ENCODE measurements around the gene SETDB2. TPM values are rescaled to one million over a fixed set of nuclear protein-coding genes. Genes with fewer than 3 reads are reported as not detected.

The SETDB2 gene
- total and polyA plus RNA-seq, 8 donors = 3.1 to 8.9 (median 6.4) TPM

- no peak for ATAC-seq
- WGBS, 2 donors = 68 to 81% methylated on average over 7 of the region's 7 CpGs
Observed at GRCh38 chr13:49424011-49424560, 20.0 kb upstream of the SETDB2 start.

GRCh38 chr13:49428041-49428763, 15.9 kb upstream of the SETDB2 start:
- Histone ChIP-seq H3K27me3 (no peaks in the 10 kb centered on the region), H3K36me3 (no peaks in the 10 kb centered on the region), H3K27ac (no peak overlapping the region), H3K9me3 (no peaks in the 10 kb centered on the region), H3K4me3 (no peak overlapping the region), H3K4me1 (no peaks in the 10 kb centered on the region)
- ATAC-seq (no peak), FAIRE-seq (no peak), DNase-seq (no peak)
- 91 to 94% methylated on average over 2 of the region's 2 CpGs for WGBS, 2 donors
- TF ChIP-seq, protein P1, sequence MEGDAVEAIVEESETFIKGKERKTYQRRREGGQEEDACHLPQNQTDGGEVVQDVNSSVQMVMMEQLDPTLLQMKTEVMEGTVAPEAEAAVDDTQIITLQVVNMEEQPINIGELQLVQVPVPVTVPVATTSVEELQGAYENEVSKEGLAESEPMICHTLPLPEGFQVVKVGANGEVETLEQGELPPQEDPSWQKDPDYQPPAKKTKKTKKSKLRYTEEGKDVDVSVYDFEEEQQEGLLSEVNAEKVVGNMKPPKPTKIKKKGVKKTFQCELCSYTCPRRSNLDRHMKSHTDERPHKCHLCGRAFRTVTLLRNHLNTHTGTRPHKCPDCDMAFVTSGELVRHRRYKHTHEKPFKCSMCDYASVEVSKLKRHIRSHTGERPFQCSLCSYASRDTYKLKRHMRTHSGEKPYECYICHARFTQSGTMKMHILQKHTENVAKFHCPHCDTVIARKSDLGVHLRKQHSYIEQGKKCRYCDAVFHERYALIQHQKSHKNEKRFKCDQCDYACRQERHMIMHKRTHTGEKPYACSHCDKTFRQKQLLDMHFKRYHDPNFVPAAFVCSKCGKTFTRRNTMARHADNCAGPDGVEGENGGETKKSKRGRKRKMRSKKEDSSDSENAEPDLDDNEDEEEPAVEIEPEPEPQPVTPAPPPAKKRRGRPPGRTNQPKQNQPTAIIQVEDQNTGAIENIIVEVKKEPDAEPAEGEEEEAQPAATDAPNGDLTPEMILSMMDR (IDR thresholded peaks at IDR 0.05) = no peak
- intact Hi-C loops (cut with DNase I) = no loop called here

More at GRCh38 chr13:49424011-49424560, 20.0 kb upstream of the SETDB2 start:
- no peak overlapping the region for H3K4me3 ChIP-seq
- H3K27ac ChIP-seq = no peak overlapping the region
- H3K9me3 ChIP-seq = no peaks in the 10 kb centered on the region
- DNase-seq = no peak
- no peak for FAIRE-seq
- no peaks in the 10 kb centered on the region for H3K36me3 ChIP-seq
- intact Hi-C loops (cut with DNase I) = no loop called here
- no peaks in the 10 kb centered on the region for H3K4me1 ChIP-seq
- no peaks in the 10 kb centered on the region for H3K27me3 ChIP-seq
- TF ChIP-seq, protein P1 (IDR thresholded peaks at IDR 0.05) = no peak

- Histone ChIP-seq H3K27ac (no peak overlapping the region), H3K4me1 (no peaks in the 10 kb centered on the region), H3K4me3 (no peak overlapping the region), H3K27me3 (no peaks in the 10 kb centered on the region), H3K36me3 (no peaks in the 10 kb centered on the region), H3K9me3 (no peaks in the 10 kb centered on the region)
- FAIRE-seq = no peak
- ATAC-seq = no peak
- no peak for DNase-seq
- intact Hi-C loops (cut with DNase I) = no loop called here
- TF ChIP-seq, protein P1 (IDR thresholded peaks at IDR 0.05) = no peak
- 96% methylated on average over 1 of the region's 1 CpG for WGBS, 2 donors
Observed at GRCh38 chr13:49429121-49429520, 15.0 kb upstream of the SETDB2 start.

- intact Hi-C loops (cut with DNase I) = loop anchor here in 1 of 3 donors (5.0 kb wide), 1 partner anchor 134 kb away; no protein-coding TSS in a partner anchor
- FAIRE-seq (peak; percentile 26), DNase-seq (no peak), ATAC-seq (peak in 1 of 4 donors; percentile 14)
- Histone ChIP-seq H3K27me3 (no peaks in the 10 kb centered on the region), H3K4me3 (no peak overlapping the region), H3K4me1 (no peaks in the 10 kb centered on the region), H3K27ac (no peak overlapping the region), H3K9me3 (no peaks in the 10 kb centered on the region), H3K36me3 (no peaks in the 10 kb centered on the region)
- 86 to 89% methylated on average over 1 of the region's 1 CpG for WGBS, 2 donors
- TF ChIP-seq, protein P1 (IDR thresholded peaks at IDR 0.05) = no peak
Observed at GRCh38 chr13:49435992-49436391, 8.1 kb upstream of the SETDB2 start.

- no peak overlapping the region for H3K27ac ChIP-seq
- peak in 1 of 6 donors; percentile 16 for DNase-seq
- 53 to 58% methylated on average over 3 of the region's 3 CpGs for WGBS, 2 donors
Observed at GRCh38 chr13:49436890-49437289, 7.2 kb upstream of the SETDB2 start.

More at GRCh38 chr13:49436890-49437289, 7.2 kb upstream of the SETDB2 start:
- ATAC-seq (peak; percentile 63 to 87 (median 84)), FAIRE-seq (peak; percentile 75)
- Histone ChIP-seq H3K4me1 (no peaks in the 10 kb centered on the region), H3K9me3 (no peaks in the 10 kb centered on the region), H3K27me3 (no peaks in the 10 kb centered on the region), H3K36me3 (no peaks in the 10 kb centered on the region), H3K4me3 (no peak overlapping the region)
- intact Hi-C loops (cut with DNase I) = loop anchor here in 1 of 3 donors (5.0 kb wide), 1 partner anchor 135 kb away; no protein-coding TSS in a partner anchor
- TF ChIP-seq, protein P1 (IDR thresholded peaks at IDR 0.05) = no peak

Measured in pancreas (tissue), 10 donors.